ENCODE results near the gene ALKBH3.

The ALKBH3 gene

DNA sequence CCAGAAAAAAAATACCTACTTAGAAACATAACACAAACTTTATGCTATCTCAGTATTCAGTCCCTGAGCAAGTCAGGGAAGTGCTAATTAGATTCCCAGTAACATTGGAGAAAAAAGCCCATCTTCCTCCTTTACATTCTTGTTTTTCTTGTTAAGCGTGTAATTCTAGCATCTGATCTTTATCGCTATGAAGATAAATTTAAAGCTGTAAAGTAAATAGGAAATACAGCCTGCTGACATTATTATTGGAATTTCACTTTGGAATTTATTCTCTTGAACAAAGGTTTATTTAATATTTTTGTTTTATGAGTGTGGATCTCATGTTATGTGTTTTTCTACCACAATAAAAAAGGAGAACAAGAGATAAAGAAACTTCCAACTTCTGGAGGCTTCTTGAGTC lies 13.9 kb downstream of the ALKBH3 start:
- DNase-seq (ENCODE audit: low spot score) = no peak

DNA sequence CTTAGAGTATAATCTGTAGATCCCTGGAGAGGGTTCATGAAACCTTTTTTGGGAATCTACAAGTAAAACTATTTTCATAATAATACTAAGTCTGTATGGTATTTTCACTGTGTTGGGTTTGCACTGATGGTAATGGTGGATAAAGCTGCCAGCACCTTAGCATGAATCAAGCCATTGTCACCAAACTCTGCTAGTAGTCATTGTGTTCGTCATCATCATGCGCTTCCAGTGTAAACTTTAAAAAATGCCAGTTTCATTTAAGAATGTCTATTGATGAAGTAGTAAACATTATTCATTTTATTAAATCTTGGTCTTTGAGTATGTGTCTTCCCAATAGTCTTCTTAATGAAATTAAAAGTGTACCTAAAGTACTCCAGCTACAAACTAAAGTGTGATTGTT lies 15.0 kb downstream of the ALKBH3 start:
- DNase-seq (ENCODE audit: low spot score) = no peak

GRCh38 chr11:43898574-43898973 lies 17.9 kb downstream of the ALKBH3 start:
- DNase-seq (ENCODE audit: low spot score) = no peak

GRCh38 chr11:43899094-43899493 lies 18.5 kb downstream of the ALKBH3 start:
- DNase-seq (ENCODE audit: low spot score) = no peak

DNA sequence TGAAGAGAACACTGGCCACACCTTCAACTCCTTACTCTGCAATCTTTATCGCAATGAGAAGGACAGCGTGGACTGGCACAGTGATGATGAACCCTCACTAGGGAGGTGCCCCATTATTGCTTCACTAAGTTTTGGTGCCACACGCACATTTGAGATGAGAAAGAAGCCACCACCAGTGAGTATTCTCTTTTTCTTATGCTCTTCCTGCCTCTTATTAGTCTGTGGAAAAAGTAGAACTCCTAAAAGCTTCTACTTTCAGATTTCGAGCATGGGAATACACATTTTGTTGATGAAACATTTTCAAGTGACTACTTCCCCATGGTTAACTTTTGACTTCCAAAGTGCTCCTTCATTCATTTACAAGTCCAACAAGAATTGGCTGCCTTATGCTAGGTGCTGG lies 20.9 kb downstream of the ALKBH3 start:
- no peak for DNase-seq (ENCODE audit: low spot score)

DNA sequence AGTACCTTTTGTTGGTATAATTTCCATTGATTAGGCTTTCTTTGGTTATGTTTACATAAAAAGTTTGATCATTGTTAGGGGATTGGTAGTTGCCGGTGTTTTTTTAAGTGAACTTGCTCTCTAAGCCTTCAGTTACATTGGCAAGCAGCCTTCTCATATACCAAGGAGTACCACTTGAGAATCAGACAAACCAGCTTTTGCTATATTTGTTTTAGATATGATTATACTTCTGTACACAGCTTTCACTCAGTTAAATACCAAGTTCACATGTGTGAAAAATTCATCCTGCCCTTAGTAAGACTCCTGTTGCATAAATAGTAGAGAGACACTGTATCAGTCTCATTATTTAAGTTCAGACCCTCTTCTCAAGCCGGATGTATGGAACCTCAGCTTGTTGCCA lies 22.4 kb downstream of the ALKBH3 start:
- DNase-seq (ENCODE audit: low spot score) = no peak

DNA sequence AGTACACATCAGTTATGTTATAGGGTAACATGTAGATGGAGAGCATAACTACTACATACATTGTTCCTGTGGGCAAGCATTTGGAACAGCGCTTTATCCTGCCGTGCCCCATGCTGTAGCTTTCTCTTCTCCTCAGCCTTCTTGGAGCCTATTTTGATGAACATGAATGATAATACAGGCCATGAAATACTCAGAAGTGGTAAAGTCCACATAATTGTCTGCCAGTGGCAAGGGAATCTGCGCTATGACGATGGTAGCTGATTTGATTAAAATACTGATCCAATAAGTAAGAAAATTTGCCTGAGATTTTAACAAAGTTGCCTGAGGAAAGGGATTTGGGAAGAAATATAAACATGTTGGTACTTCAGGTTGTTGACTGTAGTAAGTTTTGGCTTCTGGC lies 23.3 kb downstream of the ALKBH3 start:
- no peak for DNase-seq (ENCODE audit: low spot score)

DNA sequence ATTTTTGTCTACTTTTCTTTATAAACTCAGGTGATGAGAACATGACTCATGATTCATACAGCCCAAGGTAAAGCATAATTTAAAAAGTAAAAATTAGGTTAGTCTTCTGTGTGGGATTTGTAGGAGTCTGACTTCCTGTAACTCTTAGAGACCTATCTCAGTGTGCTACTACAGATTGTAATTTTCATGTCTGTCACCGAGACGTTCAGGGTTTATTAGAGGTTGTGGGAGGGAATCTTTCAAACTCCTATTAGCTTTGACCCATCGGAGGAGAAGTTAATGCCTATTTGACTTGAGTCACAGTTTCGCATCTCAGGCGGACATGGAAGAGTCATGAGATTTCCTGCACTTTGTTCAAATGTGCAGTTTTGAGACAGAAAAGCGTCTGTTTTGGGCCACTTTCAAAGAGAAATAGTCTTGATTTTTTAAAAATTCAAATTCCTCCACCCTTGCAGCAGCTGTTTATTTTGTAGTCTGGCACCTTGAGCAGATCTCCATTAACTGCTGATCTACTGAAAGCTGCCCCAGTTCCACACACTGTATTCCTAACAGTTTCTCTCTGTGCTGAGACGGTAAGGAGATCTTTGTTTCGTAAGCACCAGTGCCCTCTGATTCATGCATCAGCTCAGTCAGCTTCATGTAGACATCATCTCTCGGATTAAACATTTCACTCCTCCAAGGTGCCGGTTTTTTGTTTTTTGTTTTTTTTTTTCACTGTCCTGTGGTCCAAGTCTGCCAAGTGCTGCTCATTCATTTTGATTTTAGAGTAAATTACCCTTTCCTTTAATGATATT lies 24.3 kb downstream of the ALKBH3 start:
- no peak for DNase-seq (ENCODE audit: low spot score)

DNA sequence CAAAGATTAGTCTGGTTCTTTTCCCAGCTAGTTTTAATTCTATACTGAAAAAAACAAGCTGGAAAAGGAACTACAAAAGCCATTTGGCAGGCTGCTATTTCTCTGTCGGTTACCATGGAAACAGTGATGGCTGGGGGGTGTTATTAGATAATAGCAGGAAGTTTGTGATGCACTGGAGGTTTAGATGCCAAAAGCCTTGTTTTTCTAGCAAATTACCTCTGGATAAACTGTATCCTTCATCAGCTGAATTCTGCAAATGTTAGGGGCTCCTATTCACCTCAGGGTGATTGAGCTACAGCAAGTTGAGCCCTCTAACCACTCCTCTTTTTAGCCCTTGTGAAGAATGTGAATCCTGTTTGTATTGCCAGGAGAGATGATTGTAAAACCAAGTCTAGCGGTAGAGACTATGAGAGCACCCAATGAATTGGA lies 25.2 kb downstream of the ALKBH3 start:
- DNase-seq (ENCODE audit: low spot score) = no peak

DNA sequence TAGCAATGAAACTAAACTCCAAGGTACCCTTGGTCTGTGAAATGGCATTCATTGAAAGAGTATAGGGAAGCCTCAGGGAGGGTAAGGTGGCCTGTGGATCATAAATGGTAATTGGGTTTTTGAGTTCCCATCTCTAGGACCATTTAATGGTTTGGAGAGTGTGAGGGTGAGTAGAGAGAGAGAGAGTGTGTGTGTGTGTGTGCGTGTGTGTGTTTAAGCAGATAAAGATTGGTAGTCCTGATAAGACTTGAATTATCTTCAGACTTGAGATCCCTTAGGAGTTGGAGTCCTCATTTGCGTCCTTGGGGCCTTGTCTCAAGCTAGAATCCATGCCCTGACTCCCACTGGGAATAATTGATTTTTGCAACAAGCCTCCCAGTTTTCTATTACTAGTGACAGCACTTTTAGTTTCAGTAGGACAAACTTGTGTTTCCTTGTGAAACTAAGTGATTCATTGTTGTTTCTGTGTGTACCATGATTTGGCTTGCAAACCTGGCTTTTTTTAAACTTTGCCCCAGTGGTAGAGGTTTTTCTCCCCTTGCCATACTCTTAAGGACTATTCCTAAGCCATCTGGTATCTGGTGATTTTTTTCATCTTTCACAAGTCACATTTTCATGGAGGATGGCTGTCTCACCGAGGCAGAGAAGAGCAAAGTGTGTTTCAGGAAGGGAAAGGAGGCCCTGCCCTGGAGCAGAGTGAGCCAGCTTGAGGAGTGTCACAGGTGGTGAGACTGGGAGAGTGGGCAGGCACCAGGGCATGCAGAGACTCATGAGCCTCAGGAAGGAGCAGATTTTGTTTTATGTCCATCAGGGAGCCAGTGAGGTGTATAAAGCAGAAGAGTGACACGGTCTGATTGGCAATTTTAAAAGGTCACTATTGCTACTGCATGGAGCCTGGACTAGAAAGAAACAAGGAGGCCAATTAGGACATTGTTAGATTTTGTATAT lies 26.7 kb downstream of the ALKBH3 start:
- no peak for DNase-seq (ENCODE audit: low spot score)

- no peak for DNase-seq (ENCODE audit: low spot score)
Observed at GRCh38 chr11:43908191-43908590, 27.6 kb downstream of the ALKBH3 start.

- no peak for DNase-seq (ENCODE audit: low spot score)
Observed at GRCh38 chr11:43908683-43909082, 28.1 kb downstream of the ALKBH3 start.

GRCh38 chr11:43913829-43914380 lies 33.3 kb downstream of the ALKBH3 start:
- DNase-seq (ENCODE audit: low spot score) = no peak

DNA sequence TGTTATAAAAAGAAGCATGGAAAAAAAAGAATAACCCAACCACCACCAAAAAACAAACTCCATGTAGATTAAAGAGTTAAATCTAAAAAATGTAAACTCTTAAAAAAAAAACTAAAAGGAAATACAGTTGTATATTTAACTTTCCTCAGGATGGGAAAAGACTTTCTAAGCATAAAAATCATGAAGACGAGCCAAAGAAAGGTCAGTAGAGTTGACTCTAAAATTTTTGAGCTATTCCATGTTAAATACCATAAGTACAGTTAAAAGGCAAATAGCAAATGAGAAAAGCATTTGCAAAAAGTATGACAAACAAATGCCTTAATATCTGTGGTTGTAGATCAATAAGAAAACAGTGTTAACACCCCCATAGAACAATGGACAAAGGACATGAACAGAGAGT lies 33.8 kb downstream of the ALKBH3 start:
- no peak for DNase-seq (ENCODE audit: low spot score)

DNA sequence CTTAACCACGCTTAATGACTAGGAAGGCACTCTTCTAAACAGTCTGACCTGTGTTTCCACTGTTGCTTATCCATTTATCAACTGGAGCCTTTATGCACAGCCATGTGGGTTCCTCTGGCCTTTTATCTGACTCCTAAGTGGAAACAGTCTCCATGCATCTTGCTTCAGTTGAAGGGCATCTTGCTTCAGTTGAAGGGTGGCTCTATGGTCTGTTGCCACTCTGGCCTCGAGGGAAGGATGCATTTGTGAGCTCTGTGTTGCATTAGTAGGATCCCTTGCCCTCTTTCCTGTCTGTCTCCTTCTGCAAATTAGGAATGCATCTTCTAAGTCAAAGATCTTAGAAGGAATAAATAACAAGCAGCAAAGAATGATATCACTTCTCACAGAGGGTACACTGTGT lies 36.0 kb downstream of the ALKBH3 start:
- DNase-seq (ENCODE audit: low spot score) = no peak

- no peak for DNase-seq (ENCODE audit: low spot score)
Observed at GRCh38 chr11:43917851-43918250, 37.2 kb downstream of the ALKBH3 start.

DNA sequence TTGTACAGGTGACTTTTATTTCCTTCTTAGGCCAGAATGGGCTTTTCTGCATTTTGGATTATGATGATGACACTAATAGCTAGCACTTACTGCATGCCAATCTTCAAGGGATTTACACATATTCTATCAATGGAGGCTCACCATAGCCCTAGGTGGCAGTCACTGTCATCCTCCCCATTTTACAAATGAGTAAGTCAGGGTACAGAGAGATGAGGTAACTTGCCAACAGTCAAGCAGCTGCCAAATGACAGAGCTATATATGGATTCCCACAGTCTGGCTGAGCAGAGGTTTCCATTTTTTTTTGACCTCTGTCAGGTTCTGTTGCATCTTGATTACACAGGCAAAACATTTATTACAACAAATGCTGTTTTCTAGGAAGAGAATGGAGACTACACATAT lies 38.0 kb downstream of the ALKBH3 start:
- DNase-seq (ENCODE audit: low spot score) = no peak

- no peak for DNase-seq (ENCODE audit: low spot score)
Observed at GRCh38 chr11:43919852-43920597, 39.4 kb downstream of the ALKBH3 start.

DNA sequence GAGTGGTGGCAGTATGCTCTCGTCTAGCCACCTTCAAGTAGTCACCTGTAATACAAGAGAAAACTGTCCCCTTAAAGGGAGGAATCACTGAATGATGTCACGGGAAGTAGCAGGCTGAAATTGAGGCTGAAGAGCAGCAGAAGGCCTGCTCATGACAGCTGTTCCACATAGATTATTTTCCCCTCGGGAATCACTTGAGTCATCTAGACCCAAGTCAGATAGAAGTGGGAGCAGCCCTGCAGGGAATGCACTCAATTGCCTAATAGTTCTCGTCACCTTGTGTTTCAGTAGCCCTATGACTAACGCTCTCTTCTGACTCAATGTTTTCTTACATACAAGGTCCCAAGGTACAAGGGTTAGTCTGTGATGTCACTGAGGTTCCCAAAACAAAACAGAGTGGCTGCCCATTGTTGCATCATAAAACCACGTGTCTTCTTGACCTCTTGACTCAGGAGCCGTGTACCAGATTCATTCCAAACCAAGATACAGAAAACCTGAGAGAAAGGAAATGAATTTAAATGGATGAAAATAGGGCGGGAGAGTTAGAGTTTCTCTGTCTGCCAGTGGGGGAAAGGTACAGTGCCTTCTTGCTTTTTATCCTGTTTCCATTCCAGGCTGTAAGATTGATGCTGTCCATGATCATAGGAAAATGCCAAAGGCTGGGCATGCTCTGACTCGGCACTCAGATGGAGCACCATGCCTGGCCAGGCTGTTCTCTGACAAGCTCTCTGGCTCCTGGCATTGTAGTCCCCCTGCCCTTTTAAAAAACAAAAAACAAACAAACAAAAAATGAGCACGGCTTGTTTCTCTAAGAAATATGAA lies 40.2 kb downstream of the ALKBH3 start:
- DNase-seq (ENCODE audit: low spot score) = no peak

- no peak for DNase-seq (ENCODE audit: low spot score)
Observed at GRCh38 chr11:43921561-43922294, 41.1 kb downstream of the ALKBH3 start.

- DNase-seq (ENCODE audit: low spot score) = no peak
Observed at GRCh38 chr11:43922295-43922648, 41.6 kb downstream of the ALKBH3 start.

Data from CD4-positive, alpha-beta T cell treated with Interleukin-2 at 100 ng/mL for 4 hours (primary cell).